Activated T-cell treated with anti-CD3 and anti-CD28 coated beads for 4 hours (primary cell): ENCODE data around the gene CFAP58.
"Not testable (repeated sequence)": the region's sequence is repeated elsewhere in the genome, so short reads cannot be mapped to it uniquely, and the experiment has no call there.

ENCODE experiments used
- DNase-seq: peaks from one replicate; pipeline ENCODE4 v3.0.0-alpha.2; 2020

Gene CFAP58

DNA sequence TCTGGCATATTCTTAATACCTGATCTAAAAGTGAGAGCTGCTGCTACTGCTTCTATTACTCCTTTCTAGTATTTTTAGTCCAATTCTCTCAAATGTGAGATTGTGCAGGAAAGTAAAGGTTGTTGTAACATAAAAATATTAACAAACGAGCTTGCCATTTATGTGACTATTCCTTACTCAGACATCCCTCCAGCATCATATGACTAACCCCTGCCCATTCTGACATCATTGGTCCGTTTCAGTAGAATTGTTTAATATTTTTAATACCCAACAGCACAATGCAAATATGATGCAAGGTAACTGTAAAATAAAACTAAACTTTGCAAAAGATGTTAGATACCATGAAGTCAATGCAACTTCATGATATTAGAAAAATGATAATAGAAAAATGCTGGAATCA is 83.6 kb downstream of the CFAP58 start:
- no peak for DNase-seq

DNA sequence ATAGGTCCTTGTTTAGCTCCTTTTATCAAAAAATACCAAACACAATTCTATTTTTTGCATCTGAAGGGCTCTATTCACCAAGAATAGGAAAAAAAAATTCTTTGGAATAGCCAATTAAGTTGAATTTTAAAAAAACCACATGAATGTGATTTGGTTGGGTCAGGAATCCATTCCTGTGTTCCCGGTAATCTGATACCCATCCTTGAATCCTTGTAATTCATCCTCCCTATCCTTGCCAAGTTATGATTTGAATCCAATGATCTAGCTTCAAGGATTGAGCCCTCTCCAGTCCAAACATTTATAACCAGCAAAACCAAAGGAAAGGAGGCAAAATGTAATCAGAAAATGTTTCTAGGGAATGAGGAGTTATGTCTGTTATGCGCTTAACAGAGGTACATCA is 86.6 kb downstream of the CFAP58 start:
- DNase-seq = no peak

DNA sequence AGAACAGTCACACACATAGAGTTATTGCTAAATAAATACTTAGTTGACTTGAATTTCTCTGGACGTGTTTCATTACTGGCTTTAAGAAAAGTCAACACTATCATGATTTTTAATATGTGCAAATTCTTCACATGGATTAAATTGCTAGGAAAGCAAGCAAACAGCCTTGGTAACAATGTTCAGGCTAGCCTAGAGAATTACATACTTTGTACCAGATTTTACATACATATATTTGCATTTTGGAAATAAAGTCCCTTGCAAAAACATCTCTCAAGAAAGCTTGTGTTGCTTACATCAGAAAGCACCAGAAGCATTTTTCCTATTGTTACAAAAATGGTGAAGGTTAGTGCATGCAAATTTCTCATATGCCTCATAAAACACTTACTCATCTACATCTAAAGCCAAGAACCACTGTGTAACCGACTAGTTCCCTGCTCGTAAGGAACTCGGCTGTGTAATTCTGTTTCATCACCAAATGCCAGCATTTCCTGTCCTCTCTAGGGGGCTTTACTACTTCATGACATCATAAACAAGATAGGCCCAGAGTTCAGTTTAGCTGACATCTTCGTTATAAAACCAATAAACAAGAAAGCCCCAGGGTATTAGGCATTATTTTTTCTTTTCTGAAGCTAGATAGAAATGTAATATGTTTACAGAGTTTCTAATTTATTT is 87.8 kb downstream of the CFAP58 start:
- no peak for DNase-seq

DNA sequence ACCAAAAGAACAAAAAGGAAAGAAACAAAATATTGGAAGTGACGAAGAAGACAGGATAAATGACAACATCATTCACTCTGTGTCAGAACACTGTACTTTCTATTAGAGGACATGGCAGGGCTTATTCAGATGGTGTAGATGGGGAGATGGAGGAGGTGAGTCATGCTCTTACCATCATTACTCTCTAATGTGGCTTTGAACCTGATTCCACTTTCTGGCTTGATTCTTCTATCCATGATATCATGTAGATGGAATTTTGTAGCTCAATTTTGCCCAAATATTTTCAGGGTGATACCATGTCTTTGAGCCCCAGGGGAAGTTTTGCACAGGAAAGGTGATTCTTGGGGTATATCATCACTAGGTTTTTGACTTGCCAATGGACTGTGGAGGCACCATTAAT is 91.7 kb downstream of the CFAP58 start:
- DNase-seq = no peak

DNA sequence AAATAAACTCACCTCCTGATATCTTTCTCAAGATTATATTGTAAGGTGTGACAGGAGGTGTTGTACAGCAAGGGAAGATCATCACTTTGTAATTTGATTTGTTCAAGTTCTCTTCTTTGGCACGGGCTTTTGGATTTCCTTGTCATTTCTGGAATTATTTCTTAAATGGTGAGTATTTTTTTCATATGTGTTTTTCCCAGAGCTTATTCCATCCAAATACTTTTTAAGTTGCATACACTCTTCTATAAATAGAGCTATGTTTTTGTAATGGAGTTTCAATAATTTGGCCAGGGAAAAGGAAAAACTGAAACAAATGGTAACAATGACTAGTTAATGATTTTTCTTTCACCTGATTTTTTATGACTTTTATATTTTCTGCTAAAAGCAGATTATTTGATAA is 92.5 kb downstream of the CFAP58 start:
- DNase-seq = no peak

DNA sequence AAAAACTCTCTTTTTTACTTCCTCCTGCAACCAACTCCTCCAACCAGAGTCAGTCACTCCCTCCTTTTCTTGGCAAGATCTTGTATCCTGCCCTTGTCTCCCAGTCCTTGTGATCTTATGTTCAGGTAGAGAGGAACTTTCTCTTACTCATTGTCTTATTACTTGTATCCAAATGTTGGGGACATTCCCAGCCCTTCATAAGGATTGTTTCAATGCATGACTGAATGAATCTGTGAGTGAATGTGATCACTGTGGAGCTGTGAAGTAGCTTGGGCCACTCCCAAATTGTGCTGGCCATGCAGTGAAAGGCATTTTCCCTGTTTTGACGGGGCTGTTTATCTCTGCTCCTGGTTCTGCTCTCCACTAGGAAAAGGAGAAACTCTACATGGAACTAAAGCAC is 93.7 kb downstream of the CFAP58 start:
- no peak for DNase-seq

DNA sequence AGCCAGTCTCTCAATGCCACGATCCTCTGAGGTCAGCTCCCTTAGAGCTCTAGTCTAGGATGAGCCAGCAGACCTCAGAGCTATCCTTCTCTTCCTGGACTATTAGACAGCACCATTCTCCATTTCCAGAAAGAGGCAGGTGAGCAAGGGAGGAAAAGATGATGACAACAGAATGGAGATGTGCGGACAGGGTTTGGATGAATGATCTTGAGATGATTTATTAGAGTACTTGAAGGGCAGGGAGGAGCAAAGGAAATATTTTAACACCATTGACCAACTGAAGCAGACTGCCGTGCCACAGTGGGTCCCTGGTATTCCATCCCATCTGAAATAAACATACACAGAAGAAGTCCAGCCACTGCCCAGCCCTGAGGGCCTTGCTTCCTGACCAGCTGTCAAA is 94.3 kb downstream of the CFAP58 start:
- DNase-seq = no peak

DNA sequence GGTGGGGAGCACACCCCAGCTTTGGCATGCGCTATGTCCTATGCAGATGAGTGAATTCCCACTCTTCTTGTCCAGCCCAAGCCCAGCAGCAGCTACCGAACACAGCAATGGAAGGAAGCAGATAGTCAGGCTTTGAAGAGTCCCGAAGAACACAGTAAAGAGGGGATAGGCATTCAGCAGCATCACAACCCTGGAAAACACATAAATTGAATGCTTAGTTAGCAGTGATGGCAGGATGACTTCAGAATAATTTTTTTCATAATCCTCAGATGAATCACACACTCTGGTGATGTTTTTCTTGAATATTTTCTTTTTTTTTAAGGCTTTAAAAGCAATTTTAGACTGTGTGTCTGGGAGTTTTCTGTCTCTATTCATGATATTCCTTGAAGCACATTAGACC is 95.8 kb downstream of the CFAP58 start:
- DNase-seq = no peak

DNA sequence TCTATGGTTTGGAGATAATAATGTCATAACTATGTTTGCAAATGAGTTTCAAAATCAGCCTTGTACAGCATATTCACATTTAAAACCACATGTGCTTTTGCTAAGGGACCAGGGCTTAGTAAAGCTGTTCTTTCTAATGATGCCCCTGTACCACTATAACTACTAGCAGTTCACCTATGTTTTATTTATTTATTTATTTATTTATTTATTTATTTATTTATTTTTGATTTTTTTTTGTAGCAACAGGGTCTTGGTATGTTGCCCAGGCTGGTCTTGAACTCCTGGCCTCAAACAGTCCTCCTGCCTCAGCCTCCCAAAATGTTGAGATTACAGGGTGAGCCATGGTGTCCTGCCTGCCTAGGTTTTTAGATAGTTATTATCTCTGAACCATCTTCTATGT is 96.9 kb downstream of the CFAP58 start:
- DNase-seq = no peak

DNA sequence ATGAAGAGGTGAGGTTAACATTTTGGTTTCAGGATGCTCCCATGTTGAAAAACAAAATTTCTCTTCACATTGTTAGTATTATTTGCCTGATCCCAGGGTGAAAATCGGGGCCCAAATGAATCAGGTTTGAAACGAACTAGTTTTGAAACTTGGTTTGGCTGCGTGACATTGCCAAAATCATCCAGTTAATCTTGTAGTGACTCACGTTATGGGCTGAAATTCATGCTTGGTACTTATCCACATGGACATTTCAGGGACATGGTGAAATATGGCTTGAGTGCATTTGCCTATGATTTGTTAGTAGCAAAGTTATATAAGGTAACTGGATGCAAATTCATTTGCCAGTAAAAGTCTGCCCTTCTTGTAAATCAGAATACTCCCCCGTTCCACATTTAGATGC is 97.3 kb downstream of the CFAP58 start:
- no peak for DNase-seq

DNA sequence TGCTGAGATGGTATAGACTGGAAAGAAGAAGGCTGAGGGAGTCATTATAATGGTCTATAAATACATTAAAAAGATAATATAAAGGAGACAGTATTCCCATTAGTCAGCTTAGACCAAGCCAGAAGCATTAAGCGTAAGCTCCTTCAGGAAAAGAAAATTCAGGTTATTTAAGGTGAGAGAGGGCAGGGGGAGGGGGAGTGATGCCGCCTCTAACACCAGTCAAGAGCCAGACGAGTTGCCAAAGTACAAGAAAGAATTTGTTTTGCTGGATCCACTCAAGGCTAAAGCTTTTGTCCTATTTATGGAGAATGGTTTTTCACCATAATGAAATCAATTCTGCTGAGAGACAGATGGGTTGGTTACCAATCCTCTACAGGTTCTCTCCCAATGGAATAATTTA is 99.3 kb downstream of the CFAP58 start:
- no peak for DNase-seq

DNA sequence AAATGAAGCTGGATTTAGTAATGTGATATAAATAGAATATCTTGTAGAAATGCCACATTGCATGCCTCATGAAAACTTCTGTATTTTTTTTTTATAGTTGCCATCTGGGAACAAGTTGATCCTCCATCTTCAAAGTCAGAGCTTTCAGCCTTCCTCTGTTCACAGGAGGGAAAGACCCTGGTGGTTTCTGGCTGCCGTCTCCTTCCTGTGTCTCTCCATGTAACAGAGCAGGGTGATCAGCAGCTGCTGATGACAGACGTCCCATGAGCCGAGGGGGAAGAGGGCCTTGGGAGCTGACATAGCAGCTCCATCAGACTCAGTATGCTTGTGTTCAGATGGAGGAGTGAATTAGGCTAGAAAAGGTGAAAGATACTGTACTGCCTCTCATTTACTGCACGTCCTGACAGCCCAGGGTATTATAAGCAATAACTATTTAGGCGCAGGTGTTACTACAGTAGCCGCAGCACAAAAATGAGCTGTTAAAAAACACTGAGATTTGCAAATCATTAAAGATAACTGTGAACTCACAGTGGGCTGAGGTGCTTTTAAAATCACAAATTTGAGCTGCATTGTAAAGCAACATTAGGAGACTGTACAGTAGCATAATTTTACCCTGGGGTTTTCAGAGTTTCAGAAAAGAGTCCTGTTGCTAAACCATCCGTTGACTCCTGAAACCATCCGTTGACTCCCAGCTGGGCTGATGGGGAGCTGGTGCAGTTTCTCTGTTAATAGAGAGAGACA is 103.3 kb downstream of the CFAP58 start:
- DNase-seq = no peak

DNA sequence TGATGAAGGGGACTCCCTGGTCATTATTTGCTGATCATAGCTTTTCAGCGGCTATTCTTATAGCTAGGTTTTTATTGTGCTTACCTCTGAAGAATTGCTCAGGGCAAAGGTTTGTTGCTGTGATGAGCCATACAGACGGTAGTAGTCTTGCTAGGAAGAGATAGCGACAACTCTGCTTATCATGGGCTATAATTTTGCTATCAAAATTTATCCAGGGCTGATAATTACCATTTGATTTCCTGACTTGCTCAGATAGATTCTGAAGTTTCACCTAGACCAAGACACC is 103.9 kb downstream of the CFAP58 start:
- no peak for DNase-seq

DNA sequence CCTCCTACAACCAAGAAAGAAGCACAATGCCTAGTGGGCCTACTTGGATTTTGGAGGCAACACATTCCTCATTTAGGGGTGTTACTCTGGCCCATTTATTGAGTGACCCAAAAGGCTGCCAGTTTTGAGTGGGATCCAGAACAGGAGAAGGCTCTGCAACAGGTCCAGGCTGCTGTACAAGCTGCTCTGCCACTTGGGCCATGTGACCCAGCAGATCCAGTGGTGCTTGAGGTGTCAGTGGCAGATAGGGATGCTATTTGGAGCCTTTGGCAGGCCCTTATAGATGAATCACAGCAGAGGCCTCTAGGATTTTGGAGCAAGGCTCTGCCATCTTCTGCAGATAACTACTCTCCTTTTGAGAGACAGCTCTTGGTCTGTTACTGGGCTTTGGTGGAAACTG is 111.9 kb downstream of the CFAP58 start:
- not testable (repeated sequence) for DNase-seq

DNA sequence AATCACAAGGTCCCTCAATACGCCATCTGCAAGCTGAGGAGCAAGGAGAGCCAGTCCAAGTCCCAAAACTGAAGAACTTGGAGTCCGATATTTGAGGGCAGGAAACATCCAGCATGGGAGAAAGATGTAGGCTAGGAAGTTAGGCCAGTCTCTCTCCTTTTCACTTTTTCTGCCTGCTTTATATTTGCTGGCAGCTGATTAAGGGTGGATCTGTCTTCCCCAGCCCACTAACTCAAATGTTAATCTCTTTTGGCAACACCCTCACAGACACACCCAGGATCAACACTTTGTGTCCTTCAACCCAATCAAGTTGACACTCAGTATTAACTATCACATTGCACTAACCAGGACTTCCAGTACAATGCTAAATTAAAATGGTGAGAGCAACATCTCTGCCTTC is 115.2 kb downstream of the CFAP58 start:
- DNase-seq = not testable (repeated sequence)

DNA sequence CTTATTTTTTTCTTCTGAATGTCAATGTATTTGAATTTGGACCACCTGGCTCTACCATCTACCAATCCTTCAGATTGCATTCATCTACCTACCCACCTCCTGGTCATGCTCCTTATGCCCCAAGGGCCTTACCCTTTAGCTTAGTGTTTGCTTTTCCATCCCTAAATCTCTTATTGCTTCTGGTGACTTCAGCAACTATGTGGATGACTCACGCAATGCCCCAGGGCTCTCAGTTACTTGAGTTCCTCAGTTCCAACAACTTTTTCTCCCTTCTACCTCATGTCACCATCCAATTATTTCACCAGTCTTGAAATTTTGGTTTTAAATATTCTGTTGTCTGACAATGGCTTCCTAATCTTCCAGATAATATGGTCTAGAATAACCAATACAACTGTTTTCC is 118.9 kb downstream of the CFAP58 start:
- no peak for DNase-seq

DNA sequence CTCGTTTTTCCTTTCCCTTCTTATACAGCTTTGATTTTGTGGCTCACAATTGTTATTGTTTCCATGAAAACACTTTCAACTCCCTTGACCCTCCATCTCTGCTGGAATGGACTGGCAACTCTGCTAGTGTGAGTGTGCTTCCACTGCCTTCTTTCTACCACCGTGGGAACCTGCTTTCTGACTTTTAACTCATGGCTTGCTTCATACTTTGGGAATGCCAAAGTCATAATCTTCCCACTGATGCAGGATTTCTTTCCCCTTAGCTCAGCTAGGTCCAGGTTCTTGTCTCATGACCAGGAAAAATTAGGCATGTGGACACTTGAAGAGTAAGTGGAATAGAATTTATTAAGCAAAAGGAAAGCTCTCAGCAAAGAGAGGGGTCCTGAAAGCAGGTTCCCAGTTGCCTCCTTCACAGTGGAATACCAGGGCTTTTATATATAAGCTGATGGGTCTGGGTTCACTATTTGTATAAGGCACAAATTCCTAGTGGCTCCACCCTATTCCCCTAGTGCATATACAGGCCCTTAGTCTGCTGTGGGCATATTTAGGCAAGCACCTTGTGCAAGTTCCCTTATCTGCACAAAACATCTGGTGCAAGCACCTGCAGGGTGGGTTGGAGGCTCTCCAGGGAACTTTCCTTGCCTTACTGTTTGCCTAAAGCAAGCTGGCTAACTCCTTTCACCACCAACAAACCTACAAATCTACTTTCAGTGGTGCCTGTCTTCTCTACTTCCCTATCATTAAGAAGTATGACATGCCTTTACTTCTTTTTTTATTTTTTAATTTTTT is 119.5 kb downstream of the CFAP58 start:
- DNase-seq = no peak

DNA sequence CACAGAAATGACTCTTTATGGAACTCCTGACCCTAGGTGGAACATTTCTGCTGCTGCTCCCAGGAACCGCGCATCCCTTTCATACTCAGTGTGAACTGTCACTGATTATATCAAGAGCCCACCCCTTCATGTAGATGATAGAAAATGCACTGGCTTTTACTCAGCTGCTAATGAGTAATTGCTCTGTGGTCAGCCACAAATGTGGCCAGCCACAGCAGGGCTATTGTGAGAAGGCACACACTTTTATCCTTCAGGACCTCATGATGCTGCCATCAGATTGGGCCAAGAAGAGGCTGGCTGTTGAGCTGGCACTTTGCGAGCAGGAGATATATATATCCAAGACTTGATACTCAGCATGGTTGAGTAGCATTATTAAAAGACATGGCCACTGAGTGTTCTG is 124.7 kb downstream of the CFAP58 start:
- no peak for DNase-seq

DNA sequence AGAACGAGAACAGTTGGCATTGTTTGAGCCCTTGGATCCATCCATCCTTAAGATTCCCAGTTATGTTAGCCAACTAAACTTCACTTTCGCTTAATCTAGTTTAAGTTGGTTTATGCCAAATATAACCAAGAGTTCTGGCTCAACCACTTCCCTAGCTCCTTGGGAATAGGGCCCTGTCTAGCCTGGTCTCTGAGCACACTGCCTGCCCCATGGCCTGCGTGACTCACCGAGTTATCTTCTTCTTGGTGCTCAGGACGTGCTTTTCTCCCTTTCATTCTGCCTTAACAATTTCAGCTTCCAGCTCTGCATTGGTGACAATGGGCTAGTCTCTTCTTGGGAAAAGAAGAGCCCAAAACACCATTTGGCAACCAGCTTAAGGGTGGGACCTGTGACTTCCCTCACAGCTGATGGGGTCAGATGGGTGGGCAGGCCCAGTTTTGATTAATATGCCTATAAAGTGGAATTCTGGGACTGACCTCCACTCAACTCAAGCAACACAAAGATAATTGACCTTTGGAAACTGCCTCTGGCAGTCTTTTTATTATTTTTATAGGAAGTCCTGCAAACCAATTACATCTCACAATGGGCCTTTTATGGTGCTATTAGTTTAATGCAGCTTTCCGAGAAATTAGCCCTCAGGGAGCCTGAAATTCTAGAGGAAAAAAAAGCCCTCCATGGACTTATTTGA is 126.4 kb downstream of the CFAP58 start:
- DNase-seq = no peak

DNA sequence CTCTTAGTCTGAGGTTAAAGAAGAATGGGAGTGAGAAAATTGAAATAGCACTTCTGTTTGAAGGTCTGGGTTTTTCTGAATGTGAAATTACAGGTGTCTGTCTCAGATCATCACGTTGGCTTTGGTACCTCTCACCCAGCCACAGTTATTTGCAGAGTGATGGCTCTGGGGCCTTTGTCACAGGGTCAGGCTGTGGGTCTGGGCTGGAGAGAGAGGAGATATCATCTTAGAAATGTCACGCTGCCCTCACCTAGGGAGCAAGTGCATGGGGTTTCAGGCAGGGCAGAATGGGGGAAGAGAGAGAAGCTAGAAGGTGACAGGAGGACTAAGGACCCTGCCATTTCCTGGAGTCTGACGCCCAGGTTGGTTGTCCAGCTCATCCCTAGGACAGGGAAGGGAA is 127.2 kb downstream of the CFAP58 start:
- DNase-seq = no peak

DNA sequence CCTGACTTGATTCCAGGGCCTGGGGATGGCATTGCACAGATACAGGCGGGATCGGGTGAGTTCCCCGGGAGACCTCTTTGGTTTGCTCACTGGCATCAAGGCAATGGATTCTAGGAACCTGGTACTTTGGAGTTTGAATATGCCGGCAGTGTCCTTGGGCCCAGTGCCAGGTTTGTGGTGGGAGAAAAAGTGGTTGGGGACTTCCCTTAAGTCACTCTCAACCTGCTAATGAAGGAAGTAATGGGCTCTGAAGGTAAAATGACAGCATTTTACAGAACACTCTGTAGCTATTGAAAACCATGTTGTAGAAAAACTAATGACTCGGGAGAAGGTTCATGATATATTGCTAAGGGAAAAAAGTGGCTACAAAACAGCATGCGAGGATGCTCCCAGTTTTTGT is 129.9 kb downstream of the CFAP58 start:
- DNase-seq = no peak

DNA sequence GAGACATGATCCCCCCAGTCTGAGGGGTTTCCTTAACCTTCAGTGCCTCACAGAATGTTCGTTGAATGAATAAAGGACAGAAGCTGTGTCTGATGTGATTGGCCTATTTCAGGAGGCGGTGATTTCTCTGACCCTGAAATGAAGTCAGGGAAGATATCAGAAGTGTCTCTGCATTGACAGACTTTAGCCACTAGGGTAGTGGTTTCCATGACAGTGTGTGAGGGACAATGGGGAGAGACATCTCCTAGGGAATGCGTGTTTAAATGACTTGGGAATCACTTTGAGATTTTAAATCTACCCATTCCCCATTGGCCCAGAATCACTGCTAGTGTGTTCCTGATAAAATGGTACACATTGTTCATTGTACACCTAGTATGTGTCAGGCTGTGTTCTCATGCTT is 132.0 kb downstream of the CFAP58 start:
- no peak for DNase-seq

DNA sequence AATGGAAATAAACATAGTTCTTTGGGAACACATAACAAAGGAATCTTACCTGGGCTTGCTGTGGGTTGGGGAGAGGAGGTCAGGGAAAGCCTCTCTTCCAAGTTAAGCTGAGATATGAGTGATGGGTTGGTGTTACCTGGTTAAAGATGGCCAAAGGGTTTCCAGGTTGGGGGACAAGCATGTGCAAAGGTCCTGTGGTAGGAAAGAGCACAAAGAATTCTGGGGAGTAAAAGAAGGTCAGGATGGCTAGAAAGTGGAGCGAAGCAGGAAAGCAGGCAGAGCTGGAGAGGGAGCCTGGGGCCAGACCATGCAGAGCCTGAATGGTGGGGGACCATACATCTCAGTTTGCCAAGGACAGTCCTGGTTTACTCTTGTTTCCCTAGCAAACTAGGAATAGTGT is 133.2 kb downstream of the CFAP58 start:
- no peak for DNase-seq
